T follicular helper cell (primary cell): ENCODE measurements around the gene INIP.
"Not testable (repeated sequence)": the region's sequence is repeated elsewhere in the genome, so short reads cannot be mapped to it uniquely, and the experiment has no call there.

Experiments used
- DNase-seq: peaks from one replicate; pipeline ENCODE4 v3.0.0-alpha.2; 2020; ENCODE audit warnings: low read depth

INIP gene

DNA sequence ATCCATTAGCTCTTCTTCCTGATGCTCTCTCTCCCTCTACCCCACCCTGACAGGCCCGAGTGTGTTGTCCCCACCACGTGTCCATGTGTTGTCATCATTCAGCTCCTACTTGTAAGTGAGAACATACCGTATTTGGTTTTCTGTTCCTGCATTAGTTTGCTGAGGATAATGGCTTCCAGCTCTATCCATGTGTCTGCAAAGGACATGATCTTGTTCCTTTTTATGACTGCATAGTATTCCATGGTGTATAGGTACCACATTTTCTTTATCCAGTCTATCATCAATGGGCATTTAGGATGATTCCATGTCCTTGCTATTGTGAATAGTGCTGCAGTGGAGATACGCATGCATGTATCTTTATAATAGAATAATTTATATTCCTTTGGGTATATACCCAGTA, 44.7 kb downstream of the INIP start:
- not testable (repeated sequence) for DNase-seq

DNA sequence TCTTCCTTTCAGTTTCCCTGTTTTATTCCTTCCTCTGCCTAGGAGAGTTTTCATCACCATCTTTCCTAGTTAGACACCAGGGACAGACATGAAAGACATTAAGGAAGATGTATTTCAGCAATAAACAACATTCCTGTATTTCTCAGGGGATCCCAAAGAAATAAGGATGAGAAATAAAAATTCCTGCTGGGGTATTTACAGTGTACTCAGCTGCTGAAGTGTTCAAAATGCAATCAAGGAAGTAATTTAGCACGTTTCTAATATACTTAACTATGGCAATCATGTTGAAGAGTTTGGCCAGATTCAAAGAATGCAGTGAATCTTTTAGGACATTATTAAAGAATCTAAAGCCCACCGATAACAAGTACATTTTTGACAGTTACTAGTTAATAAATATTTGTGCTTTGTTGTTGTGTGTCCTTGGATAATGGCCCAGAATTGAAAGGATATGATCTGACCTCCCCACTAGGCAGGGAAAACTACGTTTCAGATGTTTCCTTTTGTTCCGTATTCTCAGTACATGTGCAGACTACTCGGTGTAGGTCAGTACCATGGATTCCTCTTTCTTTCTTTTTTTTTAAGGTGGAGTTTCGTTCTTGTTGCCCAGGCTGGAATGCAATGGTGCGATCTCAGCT, 46.8 kb downstream of the INIP start:
- DNase-seq, result no peak

DNA sequence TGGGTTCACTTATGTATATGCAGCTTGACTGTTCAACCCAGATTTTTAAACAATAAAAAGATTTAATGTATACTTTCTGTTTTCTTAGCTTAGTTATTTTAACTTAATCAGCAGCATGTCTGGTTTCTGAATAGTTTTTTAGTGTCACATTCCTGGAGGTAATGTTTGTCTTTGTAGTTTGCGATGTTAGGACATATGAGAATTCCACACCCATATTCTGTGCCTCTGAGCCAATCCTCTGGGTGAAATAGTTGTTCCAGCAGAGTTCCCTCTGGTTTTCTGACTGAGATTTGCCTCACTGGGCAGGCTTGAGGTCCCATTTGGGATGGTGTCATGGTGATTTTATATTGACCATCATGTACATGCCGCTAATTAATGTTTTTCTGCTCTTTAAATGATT, 48.6 kb downstream of the INIP start:
- DNase-seq, result no peak

DNA sequence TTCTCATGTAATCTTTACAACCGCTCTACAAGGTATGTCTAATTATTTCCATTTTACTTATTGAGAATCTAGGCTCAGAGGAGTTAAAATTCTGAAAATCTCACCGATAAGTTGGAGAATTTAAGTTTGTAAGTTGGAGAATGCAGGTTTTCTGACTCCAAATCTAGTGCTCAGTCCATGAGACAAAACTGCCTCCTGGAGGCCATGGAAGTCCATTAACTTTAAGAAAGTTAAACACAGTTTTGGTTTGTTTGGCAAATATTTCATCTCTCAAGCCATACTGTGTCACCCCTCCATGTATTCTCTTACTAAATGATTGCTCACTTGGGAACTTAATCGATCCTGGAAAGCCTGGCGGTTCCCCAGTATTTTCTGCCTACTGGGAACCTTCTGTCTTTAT, 52.6 kb downstream of the INIP start:
- DNase-seq, result no peak

DNA sequence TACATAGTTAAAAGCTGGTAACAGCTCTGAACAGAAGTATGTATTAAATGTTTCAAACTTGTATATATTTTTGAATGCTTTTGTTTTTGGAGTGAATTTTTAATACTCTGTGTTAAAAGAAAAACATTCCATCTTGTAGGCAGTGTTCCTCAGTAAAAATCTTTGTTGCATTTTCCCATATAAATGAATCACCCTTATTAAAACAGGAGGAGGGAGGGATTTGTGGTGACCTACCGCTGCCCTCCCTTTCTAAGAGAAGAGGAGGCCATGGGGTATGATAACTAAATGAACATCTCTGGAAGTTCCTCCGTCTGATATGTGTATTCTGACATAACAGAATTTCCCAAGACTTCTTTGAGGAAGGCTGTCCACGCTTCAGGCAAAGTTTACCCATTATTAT, 53.4 kb downstream of the INIP start:
- DNase-seq, result no peak

DNA sequence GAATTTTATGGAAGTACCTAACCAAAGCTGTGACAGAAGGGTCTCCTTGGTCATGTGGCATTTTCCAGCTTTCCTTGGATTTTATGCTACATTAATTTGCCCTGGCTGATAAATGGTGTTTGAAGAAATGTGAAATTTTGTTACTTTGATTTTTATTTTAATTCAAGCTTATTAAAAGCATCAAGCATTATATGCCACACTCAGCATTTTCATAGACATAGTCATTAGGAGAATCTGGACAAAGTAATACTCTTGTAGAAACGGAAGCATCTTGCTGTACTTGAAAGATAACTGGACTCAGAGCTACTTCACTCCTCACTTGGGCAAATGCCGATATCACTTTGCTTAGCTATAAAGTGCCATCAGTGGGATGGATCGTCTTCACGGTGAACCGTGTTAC, 54.2 kb downstream of the INIP start:
- DNase-seq, result no peak

DNA sequence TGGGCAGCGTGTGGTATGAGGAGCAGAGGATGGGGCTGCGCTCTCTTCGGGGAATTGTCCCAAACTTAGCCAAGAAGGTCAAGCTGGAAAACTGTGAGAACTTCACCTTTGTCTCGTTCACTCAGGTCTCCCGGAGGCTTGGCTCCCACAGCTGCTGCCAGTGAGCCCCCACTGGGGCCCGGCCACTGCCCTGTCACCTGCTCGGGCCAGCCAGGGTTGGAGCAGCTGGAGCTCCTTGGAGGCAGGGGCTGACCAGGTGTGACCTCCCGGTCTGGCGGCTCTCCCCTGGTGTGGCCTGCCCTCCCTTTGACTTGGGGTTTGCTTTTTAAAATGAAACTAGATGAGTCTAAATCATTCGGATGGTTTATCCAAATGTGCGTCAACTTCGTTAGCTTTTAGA, 58.0 kb downstream of the INIP start:
- DNase-seq, result no peak

DNA sequence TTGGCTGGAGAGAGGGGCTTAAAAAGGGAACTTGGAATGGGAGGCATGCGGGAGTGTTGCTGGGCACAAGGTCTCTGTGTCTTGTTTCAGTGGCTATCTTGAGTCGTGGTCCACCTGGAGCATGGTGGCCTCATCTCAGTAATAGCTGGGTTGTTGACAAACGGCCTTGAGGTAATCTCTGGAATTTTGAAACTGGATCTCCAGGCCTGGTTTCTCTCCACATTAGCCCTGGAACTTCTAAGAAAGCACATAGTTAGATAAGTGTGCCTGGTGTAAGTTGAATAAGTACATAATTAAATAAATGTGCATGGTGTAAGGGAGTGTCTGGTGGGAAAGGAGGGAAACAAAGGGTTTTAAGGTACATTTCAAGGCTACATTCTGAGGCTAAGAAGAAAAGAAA, 62.2 kb downstream of the INIP start:
- no peak for DNase-seq

DNA sequence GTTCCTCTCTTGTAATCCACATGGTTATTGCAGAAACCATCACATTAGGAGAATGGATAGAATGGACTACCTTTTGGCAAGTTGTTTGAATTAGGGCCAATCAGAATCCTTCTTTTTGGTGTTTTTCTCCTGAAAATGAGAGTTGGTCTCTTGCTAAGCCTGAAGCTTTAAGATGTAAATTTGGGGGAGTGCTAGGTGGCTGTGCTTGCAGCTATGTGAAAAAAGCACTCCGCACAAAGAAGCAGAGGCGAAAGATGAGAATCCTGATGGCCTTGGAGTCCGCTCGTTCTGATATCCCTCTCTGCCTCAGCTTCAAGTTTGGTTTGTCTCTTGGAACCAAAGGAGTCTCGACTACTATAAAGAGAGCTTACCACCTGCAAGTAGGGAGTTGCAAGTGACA, 63.6 kb downstream of the INIP start:
- no peak for DNase-seq

DNA sequence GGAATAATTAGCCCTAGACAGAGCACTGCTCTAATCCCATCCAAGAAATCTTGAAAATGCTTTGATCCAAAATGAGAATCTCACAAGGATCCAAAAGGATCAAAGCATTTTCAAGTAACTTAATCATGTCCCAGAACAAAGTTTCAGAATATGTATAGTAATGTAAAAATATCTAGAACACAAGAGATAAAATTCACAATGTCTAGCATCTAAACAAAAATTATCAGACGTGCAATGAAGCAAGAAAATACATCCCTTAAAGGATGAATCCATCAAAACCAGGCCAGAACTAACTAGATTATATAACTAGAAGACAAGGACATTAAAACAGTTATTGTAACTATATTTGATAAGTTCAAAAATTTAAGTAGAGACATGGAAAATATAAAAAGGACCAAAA, 69.3 kb downstream of the INIP start:
- DNase-seq, result no peak

DNA sequence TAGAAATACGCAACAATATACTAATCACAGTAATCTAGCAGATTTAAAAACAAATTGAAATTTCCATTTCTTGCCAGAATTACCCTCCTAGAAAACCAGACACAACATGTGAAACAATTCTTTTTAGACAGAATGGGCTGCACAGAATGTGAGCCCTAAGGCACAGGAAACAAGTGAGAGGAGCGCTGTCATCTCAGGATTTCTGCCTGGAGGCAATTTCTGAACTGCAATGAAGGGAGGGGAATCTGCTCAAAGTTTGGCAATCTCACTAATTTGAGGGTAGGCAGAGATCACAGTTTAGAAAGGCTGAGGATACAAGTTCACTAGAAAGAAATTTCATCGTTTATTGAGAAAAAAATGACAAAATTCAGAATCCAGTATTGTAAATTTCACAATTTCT, 70.3 kb downstream of the INIP start:
- DNase-seq, result no peak

DNA sequence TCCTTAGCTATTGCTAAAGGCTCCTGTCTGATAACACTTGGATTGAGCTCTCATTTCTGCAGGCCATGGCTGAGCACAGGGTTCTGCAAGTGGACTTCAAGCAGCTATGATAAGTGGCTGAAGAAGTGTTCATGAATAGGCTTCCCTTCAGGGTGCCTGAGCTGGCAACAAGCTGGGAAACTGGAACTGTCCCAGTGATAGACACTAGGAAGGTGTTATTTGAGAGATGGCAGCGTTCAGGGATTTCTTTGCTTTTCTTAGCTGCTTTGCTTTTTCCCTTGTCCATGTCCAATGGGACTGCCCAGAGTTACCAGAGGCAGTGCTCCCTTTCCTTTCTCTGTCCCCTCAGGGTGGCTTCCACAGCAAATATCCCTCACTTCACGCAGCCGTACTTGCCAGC, 75.8 kb downstream of the INIP start:
- no peak for DNase-seq

DNA sequence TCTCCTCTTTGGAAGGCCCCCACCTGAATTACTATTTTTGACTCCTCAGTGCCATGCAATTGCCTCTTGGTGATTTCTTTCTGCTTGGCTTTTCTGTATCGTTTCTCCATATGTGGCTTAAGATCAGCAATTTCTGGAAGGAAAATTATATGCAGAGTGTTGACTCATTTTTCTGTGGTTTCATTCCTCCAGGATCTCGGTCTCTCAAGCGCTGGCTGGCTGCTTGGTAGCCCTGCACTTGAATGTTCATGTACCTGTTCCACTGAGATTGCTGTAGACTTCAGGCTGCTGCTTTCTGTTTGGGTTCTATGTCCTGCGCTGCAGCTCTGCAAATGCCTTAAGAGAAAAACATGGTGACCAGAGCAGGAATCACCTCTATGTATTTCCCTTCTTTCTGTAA, 77.6 kb downstream of the INIP start:
- DNase-seq, result no peak
